OCI-LY7 (cell line): ENCODE results near the gene ODF2L.

Experiments
- EZH2phosphoT487 ChIP-seq: fragments of 200-600 bp; sonication (generic); IDR thresholded peaks from 2 replicates; pipeline ENCODE4 v1.6.1; 2018; ENCODE audit warnings: low read depth, borderline replicate concordance, mild to moderate bottlenecking, mixed run types, antibody characterized with exemption, low read length, moderate library complexity, mixed read lengths
- TF ChIP-seq, protein P1 (sequence below): fragments of 200-600 bp; sonication (generic); conservative IDR thresholded peaks from 2 replicates; pipeline ENCODE4 v1.5.1; 2014; ENCODE audit warnings: mild to moderate bottlenecking, antibody characterized with exemption, low read length, moderate library complexity, mixed read lengths

DNA sequence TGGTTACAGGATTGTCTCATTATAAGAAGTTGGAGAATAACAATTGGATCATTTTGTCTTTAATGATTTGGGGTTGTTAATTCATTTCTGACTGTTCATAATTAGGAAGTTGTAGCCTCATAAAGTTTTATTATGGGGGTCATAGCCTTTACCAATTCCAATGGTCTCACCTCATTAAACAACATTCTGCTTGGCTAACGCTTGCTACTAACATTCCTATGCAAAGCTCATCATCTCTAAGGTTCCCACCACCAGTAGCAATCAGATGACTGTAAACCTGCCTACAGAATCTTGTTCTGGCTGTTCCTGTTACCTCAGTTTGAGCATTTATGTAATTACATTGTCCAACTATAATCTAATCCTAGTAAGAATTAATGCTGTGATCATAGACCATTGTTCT lies 60.2 kb downstream of the ODF2L start:
- TF ChIP-seq, protein P1, sequence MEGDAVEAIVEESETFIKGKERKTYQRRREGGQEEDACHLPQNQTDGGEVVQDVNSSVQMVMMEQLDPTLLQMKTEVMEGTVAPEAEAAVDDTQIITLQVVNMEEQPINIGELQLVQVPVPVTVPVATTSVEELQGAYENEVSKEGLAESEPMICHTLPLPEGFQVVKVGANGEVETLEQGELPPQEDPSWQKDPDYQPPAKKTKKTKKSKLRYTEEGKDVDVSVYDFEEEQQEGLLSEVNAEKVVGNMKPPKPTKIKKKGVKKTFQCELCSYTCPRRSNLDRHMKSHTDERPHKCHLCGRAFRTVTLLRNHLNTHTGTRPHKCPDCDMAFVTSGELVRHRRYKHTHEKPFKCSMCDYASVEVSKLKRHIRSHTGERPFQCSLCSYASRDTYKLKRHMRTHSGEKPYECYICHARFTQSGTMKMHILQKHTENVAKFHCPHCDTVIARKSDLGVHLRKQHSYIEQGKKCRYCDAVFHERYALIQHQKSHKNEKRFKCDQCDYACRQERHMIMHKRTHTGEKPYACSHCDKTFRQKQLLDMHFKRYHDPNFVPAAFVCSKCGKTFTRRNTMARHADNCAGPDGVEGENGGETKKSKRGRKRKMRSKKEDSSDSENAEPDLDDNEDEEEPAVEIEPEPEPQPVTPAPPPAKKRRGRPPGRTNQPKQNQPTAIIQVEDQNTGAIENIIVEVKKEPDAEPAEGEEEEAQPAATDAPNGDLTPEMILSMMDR: no peak
- TF ChIP-seq EZH2phosphoT487: no peak
